Uterus (tissue), 2 donors: ENCODE results near the gene ASB5.

ENCODE experiments used
- CTCF ChIP-seq, 4 experiments: fragments of 200-600 bp in 2 of 4; fragments of 450-650 bp in 2 of 4; sonication (generic) in 2 of 4; IDR thresholded peaks; one replicate each; pipeline ENCODE4 v1.5.1; 2016 to 2019; ENCODE audit warnings: antibody characterized with exemption in 4 of 4, mild to moderate bottlenecking in 2 of 4, moderate library complexity in 1 of 4
- POLR2A ChIP-seq, 2 donors: fragments of 450-650 bp; IDR thresholded peaks; one replicate each; pipeline ENCODE4 v1.6.1; 2016; ENCODE audit warnings: antibody characterized with exemption in 2 of 2, mild to moderate bottlenecking in 1 of 2, moderate library complexity in 1 of 2

DNA sequence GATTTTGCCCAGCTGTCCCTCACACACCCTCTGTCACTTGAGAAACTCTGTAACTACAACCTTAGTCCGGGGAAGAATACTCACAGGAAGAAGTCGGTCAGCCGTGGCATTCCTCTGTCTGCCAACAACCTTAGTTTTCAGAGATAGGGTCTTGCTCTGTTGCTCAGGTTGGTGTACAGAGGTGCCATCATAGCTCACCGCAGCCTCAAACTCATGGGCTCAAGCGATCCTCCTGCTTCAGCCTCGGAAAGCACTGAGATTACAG, 38.6 kb upstream of the ASB5 start:
- TF ChIP-seq POLR2A (IDR thresholded peaks at IDR 0.05) (no peak), CTCF (IDR thresholded peaks at IDR 0.05) (no peak)
